Body of pancreas (tissue), 4 donors: ENCODE measurements around the gene CFAP107.
"Not testable (repeated sequence)": the region's sequence is repeated elsewhere in the genome, so short reads cannot be mapped to it uniquely, and the experiment has no call there.

Experiments
- CTCF ChIP-seq, 7 experiments: fragments of 450-650 bp in 4 of 7; fragments of 200-600 bp in 3 of 7; sonication (generic) in 3 of 7; IDR thresholded peaks; one replicate each; pipeline ENCODE4 v1.5.1; 2016 to 2019; ENCODE audit warnings: antibody characterized with exemption in 7 of 7
- POLR2A ChIP-seq, 3 donors: fragments of 450-650 bp; IDR thresholded peaks; one replicate each; pipeline ENCODE4 v1.6.1; 2016; ENCODE audit warnings: antibody characterized with exemption in 3 of 3, mild to moderate bottlenecking in 2 of 3

DNA sequence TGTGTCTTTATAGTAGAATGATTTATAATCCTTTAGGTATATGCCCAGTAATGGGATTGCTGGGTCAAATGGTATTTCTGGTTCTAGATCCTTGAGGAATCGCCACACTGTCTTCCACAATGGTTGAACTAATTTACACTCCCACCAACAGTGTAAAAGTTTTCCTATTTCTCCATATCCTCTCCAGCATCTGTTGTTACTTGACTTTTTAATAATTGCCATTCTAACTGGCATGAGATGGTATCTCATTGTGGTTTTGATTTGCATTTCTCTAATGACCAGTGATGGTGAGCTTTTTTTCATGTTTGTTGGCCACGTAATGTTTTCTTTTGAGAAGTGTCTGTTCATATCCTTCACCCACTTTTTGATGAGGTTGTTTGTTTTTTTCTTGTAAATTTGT, 14.9 kb upstream of the CFAP107 start:
- TF ChIP-seq CTCF, POLR2A (IDR thresholded peaks at IDR 0.05): not testable (repeated sequence)
